LHCN-M2 (cell line): ENCODE data around the gene BUD23. TPM values are rescaled to one million over a fixed set of nuclear protein-coding genes. Genes with fewer than 3 reads are reported as not detected.
"Not testable (repeated sequence)": the region's sequence is repeated elsewhere in the genome, so short reads cannot be mapped to it uniquely, and the experiment has no call there.

Experiments used
- DNase-seq: peaks from one replicate; pipeline ENCODE4 v3.0.0-alpha.2; 2012; ENCODE audit warnings: low read depth
- total RNA-seq: library from RNA; depleted of rRNA; stranded (reverse); fragments of >200 nt; gene quantifications from 2 replicates; pipeline ENCODE4 v1.2.3, GENCODE V29; 2014

The BUD23 gene
- total RNA-seq, 1 experiment from 2014 or later, result 82.6 TPM

DNA sequence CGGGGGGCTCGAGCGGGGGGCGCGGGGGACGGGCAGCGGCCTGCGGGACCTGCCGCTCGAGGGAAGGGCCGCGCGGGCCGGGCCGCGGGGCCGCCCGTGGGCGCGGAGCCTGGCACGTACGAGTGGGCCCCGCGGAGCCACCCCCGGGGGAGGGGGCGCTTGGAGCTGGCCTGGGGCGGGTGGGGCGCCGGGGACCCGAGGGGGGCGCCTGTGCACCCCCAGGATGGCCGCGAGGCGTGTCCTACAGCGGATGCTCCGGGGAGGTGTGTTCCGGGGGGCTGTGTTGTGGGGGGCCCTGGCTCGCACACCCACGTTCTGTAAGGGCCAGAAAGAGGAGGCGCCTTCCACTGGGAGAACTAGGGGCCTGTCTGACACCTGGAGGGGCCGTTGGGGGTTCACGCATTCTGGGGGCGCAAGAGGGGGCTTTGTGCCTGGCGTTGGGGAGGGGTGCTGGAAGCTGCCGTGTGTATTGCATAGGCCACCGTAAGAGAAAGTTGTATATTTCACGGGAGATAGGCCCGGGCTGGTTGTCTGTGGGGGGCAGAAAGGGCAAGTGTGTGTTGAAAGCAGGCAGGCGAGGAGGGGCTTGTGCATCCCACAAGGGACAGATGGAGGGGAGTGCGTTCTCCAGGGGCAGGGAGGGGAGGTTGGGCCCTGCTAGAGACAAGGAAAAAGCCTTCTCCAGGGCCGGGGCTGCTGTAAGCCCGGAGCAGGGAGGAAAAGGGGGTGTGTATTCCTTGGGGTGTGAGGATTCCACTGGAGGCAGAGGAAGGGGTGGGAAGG lies 15.1 kb upstream of the BUD23 start:
- DNase-seq, result peak; percentile 17

DNA sequence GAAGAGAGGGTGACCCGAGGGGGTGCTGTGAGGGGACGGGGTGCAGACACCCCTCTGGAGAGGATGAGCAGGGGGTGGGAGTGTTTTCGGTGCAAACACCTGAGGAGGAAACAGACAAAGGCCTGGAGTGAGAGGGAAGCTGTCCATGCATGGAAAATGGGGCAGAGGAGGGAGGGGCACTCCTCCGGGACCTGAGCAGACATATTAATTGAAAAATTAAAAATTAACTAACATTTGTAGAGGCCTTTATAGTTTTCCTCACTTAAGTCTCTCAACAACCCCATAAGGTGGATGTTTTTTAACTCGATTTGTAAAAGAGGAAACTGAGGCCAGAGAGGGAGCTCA lies 14.5 kb upstream of the BUD23 start:
- no peak for DNase-seq

DNA sequence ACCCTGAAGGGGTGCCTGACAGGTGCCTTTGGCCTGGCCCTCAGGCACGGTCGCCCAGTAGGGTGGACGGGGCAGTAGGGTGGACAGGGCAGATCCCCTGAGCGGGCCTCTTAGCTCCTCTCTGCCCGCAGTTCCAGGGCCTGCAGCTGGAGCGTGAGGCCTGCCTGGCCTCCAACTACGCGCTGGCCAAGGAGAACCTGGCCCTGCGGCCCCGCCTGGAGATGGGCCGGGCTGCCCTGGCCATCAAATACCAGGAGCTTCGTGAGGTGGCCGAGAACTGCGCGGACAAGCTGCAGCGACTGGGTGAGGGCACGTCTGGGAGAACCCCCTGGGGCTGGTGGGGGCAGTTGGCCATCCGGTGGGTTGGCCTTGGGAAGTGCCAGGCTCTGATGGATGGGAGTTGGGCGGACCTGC lies 14.1 kb upstream of the BUD23 start:
- DNase-seq, result no peak

DNA sequence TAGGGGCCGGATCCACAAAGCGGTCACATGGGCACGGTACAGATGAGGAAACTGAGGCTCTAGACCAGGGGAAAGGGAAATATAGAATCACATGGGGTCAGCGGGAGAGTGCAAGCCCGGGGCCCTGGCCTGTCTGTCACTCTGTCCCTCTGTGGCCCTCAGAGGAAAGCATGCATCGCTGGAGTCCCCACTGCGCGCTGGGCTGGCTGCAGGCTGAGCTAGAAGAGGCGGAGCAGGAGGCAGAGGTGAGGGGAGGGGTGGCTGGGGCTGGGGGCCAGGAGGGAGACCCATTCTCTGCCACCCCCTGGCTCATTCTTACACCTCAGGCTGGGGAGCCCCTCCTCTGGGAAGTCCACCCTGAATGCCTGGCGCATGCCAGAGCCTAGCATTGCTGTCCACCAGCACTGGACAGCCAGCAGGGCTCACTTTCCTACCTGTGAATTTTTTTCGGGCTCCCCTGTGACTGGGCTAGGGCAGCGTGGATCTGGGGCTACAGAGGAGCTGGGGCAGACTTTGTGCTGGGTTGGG lies 13.5 kb upstream of the BUD23 start:
- DNase-seq, result no peak

DNA sequence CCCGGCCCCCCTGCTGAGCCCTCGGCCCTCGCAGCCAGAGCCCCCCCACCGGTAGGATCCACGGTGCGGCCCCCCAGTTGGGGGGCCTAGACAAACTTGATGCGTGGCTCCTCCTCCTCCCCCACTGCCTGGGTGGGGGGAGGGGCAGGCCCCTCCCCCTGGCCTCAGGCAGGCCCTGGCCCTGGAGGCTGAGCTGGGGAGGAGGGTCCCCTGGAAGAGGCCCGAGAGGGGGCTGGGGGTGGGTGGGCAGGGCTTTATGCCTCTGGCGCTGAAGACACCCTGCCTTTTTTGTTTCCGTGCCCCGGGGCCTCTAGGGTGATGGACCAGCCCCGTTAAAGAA lies 12.1 kb upstream of the BUD23 start:
- DNase-seq, result no peak

DNA sequence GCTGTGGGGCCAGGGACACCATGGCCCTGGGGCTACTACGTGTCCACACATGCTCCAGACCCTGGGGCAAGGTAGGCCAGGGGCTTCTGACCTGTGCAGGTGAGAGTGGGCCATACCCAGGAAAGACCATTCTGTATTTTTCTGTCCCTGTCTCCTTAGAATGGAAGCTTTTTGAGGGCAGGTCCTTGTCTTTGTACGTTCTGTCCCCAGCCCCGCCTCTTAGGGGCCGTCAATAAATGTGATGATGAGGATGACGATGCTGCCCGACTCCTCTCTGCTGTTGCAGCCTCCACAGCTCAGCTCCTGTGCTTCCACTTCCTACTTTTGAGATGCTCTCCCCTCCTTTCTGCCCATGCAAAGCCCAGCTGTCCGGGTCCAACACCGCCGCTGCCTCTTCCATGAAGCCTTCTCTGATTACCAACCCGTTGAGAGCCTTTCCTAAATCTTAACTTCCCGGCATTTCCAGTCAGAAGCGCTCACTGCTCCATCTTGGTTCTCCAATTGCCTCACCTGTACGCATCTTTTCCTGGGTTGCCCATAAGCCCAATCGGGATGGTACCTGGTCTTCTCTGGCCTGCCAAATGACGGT lies 11.4 kb upstream of the BUD23 start:
- DNase-seq, result no peak

DNA sequence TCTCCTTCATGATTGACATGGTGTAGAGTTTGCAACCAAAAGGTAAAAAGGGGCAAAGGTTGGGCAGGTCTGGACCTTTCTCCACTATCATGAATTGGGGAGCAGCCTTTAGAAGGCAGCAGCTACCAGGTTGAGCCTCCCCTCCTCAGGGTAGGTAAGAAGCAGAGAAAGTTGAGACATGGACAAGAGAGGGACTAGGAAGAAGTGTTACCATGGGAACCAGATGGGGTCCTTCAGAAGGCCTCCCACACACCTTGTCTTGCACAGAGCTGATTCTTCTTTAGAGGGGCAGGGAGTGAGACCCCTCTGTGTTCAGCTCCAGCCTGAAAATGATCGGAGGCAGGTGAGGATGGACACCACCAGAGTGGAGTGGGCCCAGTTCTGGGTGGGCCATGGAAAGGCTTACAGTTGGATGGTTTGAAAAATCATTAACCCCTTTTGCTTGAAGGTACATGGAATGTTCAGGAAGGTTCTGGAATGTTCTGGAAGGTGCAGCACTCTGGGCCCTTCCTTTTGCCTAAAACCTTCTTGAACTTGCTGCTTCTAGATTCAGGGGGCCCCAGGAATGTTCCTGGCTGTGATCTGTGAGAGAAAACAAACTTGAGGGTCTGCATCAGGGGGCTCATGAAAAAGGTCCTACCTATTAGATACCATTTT lies 8.8 kb upstream of the BUD23 start:
- no peak for DNase-seq

DNA sequence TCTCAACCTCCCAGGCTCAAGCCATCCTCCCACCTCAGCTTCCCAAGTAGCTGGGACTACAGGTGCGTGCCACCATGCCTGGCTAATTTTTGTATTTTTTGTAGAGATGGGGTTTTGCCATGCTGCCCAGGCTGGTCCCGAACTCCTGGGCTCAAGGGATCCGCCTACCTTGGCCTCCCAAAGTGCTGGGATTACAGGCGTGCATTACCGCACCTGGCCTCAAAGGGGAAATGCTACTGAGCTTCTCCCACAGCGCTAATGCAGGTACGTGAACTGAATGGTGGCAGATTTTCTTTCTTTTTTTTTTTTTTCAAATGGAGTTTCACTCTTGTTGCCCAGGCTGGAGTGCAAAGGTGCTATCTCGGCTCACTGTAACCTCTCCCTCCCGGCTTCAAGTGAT lies 7.3 kb upstream of the BUD23 start:
- not testable (repeated sequence) for DNase-seq

DNA sequence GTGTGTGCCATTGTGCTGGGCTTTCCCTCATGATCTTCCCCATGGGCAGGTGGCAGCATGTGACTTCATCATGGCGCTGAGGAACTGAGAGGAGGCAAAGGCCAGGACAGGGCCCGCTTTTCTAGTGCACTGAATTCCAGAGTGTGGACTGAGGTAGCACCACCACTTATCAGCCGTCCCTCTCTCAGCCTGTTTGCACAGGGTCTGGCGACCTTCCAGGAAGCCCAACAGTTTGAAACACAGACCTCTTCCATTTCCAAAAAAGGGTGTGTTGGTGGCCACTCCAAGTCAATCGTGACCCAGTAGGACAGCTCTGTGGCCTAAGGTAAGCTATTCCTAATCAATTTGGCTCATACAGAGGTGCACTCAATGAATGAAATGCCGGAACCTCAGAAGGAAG lies 4.5 kb upstream of the BUD23 start:
- no peak for DNase-seq

DNA sequence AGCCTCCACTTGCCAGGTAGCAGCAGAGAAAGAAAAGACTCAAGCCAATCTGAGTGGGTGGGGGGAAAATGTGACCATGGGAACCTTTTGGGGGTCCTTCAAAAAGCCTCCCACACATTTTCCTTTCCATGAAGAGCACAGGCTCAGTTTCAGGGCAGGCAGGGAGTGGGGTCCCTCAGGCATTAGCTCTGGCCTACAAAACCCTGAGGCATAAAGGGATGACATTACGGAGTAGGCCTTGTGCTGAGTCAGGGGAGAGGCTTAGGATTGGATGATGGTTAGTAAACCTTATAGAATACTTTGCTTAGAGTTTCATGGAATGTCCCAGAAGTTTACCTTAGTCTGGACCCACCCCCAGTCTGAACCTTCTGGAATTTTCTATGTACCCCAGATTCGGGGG lies 3.7 kb upstream of the BUD23 start:
- DNase-seq, result no peak

DNA sequence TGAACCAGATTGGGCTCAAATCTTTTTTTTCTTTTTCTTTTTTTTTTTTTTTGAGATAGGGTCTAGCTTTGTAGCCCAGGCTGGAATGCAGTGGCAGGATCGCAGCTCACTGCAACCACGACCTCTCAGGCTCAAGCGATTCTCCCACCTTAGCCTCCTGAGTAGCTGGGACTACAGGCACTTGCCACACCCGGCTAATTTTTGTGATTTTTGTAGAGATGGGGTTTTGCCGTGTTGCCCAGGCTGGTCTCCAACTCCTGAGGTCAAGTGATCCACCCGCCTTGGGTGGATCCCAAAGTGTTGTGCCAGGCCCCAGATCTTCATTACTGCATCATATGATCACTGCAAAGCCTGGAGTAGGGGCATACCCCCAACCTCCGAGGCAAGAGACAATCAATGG lies 2.9 kb upstream of the BUD23 start:
- no peak for DNase-seq

DNA sequence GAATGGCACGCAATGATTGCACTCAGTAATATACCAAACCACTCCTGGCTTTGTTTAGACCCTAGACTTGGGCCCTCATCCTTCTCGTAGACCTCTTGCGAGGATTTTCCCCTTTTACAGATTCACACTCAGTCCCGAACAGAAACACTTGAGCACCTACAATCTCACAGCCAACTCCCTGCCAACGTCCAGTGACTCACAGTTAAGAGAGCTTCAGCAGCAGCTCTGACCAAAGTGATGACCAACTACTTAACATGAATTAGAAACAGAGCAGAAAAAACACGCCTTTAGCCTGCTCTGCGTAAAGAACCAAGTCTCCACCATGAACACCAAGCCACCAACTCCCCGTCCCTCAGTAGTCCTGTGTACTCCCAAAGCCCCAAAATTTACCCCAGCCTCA lies 2.4 kb upstream of the BUD23 start:
- DNase-seq, result peak; percentile 37

DNA sequence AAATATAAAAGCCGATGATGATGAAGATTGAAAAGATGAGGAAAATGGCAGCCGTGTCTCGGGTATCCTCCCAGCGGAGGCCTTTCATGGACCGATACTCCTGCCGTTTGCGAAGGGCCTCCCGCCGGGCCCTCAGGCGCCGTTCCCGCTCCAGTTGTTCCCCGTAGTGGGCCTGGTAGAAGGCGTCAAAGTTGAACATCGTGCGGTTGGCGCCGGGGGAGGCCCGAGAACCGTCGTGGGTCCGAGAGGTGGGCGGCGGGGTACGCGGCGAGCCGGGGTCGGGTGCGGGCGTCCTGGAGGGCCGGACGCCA lies 697 bp upstream of the BUD23 start:
- no peak for DNase-seq

DNA sequence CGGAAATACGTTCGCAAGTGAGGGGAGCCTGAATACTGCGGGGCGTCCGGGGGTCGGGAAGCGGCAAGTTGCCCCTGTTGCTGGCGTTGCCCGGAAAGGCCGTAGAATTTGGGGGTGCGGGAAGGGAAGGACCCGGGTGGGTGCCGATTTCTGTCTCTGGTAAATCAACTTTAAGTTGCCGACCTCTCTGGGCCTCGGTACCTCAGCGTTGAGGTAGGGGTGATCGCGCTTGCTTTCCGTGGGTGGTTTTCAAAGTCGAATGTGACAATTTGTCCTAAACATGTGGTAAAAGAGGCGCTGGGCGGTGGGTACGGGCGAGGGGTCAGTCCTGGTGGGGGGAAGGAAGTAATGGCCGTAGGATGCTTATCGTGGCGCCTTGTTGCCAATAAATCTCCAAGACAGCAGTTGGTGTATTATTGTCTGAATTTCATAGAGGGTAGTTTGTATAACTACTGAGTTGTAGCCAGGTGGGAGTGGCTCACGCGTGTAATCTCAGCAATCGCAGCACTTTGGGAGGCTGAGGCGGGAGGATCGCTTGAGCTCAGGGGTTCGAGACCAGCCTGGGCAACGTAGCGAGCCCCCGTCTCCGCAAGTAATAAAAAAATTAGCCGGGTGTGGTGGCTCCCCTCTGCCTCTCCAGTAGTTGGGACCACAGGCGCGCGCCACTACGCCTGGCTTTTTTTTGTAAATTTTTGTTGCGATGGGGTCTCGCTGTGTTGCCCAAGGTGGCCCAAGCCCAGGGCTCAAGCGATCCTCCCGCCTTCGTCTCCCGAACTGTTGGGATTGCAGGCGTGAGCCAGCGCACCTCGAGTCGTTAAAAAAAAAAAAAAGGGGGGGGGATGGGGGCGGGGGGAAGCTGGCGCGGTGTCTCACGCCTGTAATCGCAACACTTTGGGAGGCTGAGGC lies 644 bp downstream of the BUD23 start:
- no peak for DNase-seq

DNA sequence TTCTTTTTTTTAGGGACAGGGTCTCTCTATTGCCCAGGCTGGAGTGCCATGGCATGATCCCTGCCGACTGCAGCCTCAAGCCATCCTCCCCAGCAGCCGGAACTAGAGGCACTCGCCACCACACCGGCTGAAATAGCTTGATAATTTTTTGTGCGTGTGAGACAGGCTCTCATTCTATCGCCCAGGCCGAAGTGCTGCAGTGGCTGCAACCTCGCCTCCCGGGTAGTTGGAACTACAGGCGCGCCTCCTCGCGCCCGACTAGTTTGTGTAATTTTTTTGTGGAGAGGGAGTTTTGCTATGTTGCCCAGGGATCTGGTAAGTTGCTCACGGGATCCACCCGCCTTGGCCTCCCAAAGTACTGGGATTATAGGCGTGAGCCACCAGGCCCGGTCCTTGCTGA lies 1.9 kb downstream of the BUD23 start:
- no peak for DNase-seq

DNA sequence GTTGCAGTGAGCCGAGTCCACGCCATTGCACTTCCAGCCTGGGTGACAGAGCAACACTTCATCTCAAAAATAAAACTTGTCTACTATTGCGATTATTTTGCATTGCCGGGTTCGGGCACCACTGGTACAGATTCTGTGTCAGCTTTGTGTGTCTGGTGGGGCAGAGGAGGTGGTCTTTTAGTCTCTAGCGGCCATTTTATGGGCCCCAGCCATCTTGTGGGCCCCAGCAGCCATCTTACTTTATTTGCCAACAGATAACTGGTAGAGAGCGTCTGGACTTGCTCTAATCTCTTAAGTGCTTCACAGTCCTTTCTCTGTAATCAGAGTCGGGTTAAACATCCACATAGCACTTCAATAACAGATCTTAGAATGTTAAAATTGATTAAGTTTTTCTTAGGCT lies 4.9 kb downstream of the BUD23 start:
- DNase-seq, result no peak

DNA sequence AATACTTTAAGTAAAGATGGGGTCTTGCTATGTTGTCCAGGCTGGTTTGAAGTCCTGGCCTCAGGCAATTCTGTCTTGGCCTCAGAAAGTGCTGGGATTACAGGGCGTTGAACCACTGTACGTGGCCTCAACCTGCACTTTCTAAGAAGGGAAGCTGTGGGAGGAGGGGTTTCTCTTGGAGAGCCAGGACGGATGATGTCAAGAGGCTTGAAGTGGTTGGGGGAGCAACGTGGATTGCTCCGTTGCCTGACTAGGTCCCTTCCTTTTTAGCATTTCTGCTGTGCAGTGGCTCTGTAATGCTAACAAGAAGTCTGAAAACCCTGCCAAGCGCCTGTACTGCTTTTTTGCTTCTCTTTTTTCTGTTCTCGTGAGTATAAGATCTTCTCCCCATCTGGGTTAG lies 7.2 kb downstream of the BUD23 start:
- DNase-seq, result no peak

DNA sequence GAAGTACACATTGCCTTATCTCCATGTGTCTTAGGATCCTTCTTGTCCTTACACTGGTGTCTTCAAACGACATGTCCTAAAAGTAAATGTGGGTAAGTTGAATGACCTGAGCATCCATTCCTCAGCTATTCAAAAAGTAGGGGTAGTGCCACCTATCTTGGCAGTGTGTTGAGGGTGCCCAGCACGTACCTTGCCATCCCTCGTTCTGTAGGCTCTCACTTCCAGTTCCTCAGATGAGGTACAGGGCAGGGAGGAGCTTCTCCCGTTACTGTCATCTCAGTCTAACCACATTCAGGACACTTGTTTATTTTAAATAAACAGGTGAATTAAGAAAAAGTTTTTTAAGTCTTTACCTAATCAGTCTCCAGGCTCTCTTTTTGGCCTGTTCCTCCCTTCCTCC lies 13.0 kb downstream of the BUD23 start:
- DNase-seq, result no peak

DNA sequence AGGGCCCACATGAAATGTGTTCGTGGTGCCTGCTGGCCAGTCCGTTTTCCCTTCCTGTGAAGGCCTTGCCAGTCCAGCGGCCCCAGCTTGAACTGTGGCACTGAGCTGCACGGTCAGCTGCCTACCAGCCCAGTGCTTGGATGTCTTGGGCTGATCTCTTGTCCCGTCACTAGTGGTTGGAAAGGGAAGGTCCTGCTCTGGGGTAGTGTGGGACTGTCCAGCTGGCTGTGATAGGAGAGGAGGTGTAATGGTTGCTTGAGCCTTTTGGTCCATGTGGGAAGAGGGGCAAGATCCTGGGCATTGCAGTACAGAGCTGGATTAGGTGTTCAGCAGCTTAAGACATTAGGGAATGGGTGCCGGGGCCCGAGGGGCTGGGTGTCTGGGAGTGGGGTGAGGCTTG lies 15.0 kb downstream of the BUD23 start:
- no peak for DNase-seq

DNA sequence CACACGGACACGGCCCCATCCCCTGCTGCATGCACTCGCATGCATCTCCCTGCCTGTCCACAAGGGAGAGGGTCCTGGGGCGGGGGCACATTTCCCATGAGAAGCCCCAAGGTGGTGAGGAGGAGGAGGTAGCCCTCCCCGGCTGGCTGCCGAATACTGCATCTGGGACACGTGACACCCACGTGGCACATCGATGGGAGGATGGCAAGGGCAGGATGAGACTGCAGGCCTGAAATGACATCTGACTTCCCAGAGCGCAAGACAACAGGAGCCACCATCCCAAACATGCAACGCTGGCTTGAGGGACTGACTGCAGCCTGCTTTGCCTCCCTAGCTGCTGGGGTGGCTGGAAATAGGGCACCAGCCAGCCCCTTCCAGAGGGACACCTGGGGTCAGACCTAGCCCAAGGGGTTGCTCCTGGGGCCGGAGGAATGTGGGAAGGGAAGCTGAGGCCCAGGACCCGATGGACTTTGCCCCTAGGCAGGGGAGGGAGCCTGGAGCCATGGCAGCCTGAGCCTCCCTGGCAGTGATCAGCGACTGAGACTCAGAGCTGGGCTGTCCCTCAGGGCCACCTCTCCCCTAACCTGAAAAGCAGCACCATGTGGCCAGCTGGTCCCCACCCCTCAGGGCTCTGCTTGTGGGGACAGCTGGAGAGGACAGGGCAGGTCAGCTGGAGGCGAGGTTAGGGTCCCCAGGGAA lies 16.1 kb downstream of the BUD23 start:
- DNase-seq, result no peak

DNA sequence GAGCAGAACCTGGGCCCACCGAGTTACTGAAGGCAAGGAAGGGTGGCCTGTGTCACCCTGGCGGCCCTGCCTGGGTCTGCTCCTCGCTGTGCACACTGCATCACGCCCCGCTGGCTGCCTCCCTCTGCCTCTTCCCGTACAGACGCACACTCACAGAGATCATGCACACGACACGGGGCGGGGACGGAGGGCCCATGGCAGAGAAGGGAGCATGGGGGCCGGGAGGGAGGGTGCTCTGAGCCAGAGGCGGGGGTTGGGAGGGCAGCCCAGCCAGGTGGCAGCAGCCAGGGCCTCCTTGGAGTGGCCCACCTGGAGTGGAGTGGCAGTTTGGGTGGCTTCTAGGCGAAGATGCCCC lies 16.6 kb downstream of the BUD23 start:
- no peak for DNase-seq
